Measurements from ENCODE around the gene GUCY2C.

GUCY2C gene

GRCh38 chr12:14635776-14636175 lies 60.6 kb downstream of the GUCY2C start:
- Histone ChIP-seq H3K79me2 (ENCODE audit: control insufficient read depth, insufficient read depth, low read length) (no peaks in the 10 kb centered on the region), H2BK15ac (replicated peaks; ENCODE audit: low read depth) (no peak overlapping the region), H3K23ac (ENCODE audit: low read length) (no peak overlapping the region), H3K4ac (ENCODE audit: low read depth, low read length) (no peak overlapping the region), H3K79me1 (ENCODE audit: low read length) (no peaks in the 10 kb centered on the region), H4K8ac (ENCODE audit: low read depth, low read length) (no peak overlapping the region), H2BK120ac (ENCODE audit: low read depth, low read length) (no peak overlapping the region), H2BK5ac (ENCODE audit: low read length) (no peak overlapping the region), H4K5ac (ENCODE audit: low read length) (no peak overlapping the region), H3K4me1 (ENCODE audit: control insufficient read depth, low read depth, low read length) (no peaks in the 10 kb centered on the region), H3K9ac (ENCODE audit: low read length) (no peak overlapping the region), H3K27me3 (ENCODE audit: insufficient read depth, low read length, poor library complexity) (no peaks in the 10 kb centered on the region), H3K18ac (ENCODE audit: low read length) (no peak overlapping the region), H3K36me3 (ENCODE audit: control insufficient read depth, insufficient read depth, low read length) (no peaks in the 10 kb centered on the region), H3K4me2 (ENCODE audit: low read length) (no peak overlapping the region), H3K56ac (ENCODE audit: low read length) (no peak overlapping the region), H3K27ac (ENCODE audit: low read depth, low read length) (no peak overlapping the region), H2AK5ac (ENCODE audit: low read length) (no peak overlapping the region), H3K4me3 (ENCODE audit: low read length) (no peak overlapping the region)
- no peak for DNase-seq

DNA sequence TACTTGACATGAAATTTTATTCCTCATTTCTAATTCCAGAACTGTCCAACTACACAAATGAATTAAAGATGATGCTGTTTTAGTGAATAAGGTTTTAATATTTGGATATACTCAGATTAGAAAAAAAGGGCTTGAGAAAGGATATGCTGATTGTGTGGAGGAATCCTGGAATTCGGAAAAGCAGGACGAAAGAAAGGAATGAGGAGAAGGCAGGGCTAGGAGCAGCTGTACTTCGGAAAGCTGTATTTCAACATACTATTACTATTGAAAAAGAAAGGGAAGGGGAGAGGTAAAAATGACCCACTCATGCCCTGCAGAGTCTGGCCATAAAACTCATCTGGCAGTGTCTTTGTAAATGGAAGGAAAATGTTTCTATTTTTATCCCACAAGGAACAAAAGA lies 65.6 kb downstream of the GUCY2C start:
- Histone ChIP-seq H2BK15ac (replicated peaks; ENCODE audit: low read depth) (no peak overlapping the region), H3K4me3 (ENCODE audit: low read length) (no peak overlapping the region), H3K27ac (ENCODE audit: low read depth, low read length) (no peak overlapping the region), H3K18ac (ENCODE audit: low read length) (no peak overlapping the region), H2AK5ac (ENCODE audit: low read length) (no peak overlapping the region), H3K4me2 (ENCODE audit: low read length) (no peak overlapping the region), H3K56ac (ENCODE audit: low read length) (no peak overlapping the region), H3K27me3 (ENCODE audit: insufficient read depth, low read length, poor library complexity) (no peaks in the 10 kb centered on the region), H3K79me2 (ENCODE audit: control insufficient read depth, insufficient read depth, low read length) (no peaks in the 10 kb centered on the region), H3K23ac (ENCODE audit: low read length) (no peak overlapping the region), H3K4ac (ENCODE audit: low read depth, low read length) (no peak overlapping the region), H2BK120ac (ENCODE audit: low read depth, low read length) (no peak overlapping the region), H2BK5ac (ENCODE audit: low read length) (no peak overlapping the region), H4K8ac (ENCODE audit: low read depth, low read length) (no peak overlapping the region), H3K36me3 (ENCODE audit: control insufficient read depth, insufficient read depth, low read length) (no peaks in the 10 kb centered on the region), H3K79me1 (ENCODE audit: low read length) (no peaks in the 10 kb centered on the region), H3K9ac (ENCODE audit: low read length) (no peak overlapping the region), H3K4me1 (ENCODE audit: control insufficient read depth, low read depth, low read length) (no peaks in the 10 kb centered on the region), H4K5ac (ENCODE audit: low read length) (no peak overlapping the region)
- no CpG with 5 or more reads among the region's 3 CpGs for WGBS (ENCODE audit: extremely low coverage, insufficient coverage, low lambda C conversion rate)
- peak; percentile 31 for DNase-seq

GRCh38 chr12:14629832-14630710 lies 66.3 kb downstream of the GUCY2C start:
- Histone ChIP-seq H4K8ac (ENCODE audit: low read depth, low read length) (no peak overlapping the region), H3K36me3 (ENCODE audit: control insufficient read depth, insufficient read depth, low read length) (no peaks in the 10 kb centered on the region), H3K4ac (ENCODE audit: low read depth, low read length) (no peak overlapping the region), H3K79me2 (ENCODE audit: control insufficient read depth, insufficient read depth, low read length) (no peaks in the 10 kb centered on the region), H4K5ac (ENCODE audit: low read length) (no peak overlapping the region), H3K56ac (ENCODE audit: low read length) (no peak overlapping the region), H3K79me1 (ENCODE audit: low read length) (no peaks in the 10 kb centered on the region), H3K18ac (ENCODE audit: low read length) (no peak overlapping the region), H3K27me3 (ENCODE audit: insufficient read depth, low read length, poor library complexity) (no peaks in the 10 kb centered on the region), H3K4me1 (ENCODE audit: control insufficient read depth, low read depth, low read length) (no peaks in the 10 kb centered on the region), H3K9ac (ENCODE audit: low read length) (no peak overlapping the region), H3K4me3 (ENCODE audit: low read length) (no peak overlapping the region), H2BK15ac (replicated peaks; ENCODE audit: low read depth) (no peak overlapping the region), H3K23ac (ENCODE audit: low read length) (no peak overlapping the region), H2AK5ac (ENCODE audit: low read length) (no peak overlapping the region), H2BK120ac (ENCODE audit: low read depth, low read length) (no peak overlapping the region), H3K4me2 (ENCODE audit: low read length) (no peak overlapping the region), H3K27ac (ENCODE audit: low read depth, low read length) (no peak overlapping the region), H2BK5ac (ENCODE audit: low read length) (no peak overlapping the region)
- WGBS (ENCODE audit: extremely low coverage, insufficient coverage, low lambda C conversion rate) = no CpG with 5 or more reads among the region's 8 CpGs
- peak; percentile 88 for DNase-seq

DNA sequence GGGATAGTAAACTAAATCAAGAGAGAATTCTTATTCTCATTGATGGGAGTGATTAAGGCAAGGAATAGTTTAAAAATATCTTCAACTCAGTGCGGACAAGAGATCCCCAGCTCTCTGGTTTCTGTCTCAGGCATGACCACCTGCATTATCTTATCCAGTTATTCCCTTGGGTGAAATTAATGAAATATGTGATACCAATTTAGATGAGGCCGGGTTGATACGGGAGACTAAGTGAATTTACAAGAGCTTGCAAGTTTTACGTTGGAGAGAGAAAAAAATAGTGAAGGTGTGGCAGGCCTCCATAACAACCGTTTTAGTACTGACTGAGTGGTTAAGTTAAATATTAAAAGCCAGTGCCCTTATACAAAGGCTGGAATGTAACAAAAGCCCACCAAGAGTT lies 67.6 kb downstream of the GUCY2C start:
- Histone ChIP-seq H3K4ac (ENCODE audit: low read depth, low read length) (no peak overlapping the region), H3K4me2 (ENCODE audit: low read length) (no peak overlapping the region), H3K4me1 (ENCODE audit: control insufficient read depth, low read depth, low read length) (no peaks in the 10 kb centered on the region), H3K4me3 (ENCODE audit: low read length) (no peak overlapping the region), H3K18ac (ENCODE audit: low read length) (no peak overlapping the region), H3K79me1 (ENCODE audit: low read length) (no peaks in the 10 kb centered on the region), H2BK120ac (ENCODE audit: low read depth, low read length) (no peak overlapping the region), H3K56ac (ENCODE audit: low read length) (no peak overlapping the region), H2BK15ac (replicated peaks; ENCODE audit: low read depth) (no peak overlapping the region), H3K27me3 (ENCODE audit: insufficient read depth, low read length, poor library complexity) (no peaks in the 10 kb centered on the region), H3K9ac (ENCODE audit: low read length) (no peak overlapping the region), H4K8ac (ENCODE audit: low read depth, low read length) (no peak overlapping the region), H3K27ac (ENCODE audit: low read depth, low read length) (no peak overlapping the region), H2AK5ac (ENCODE audit: low read length) (no peak overlapping the region), H2BK5ac (ENCODE audit: low read length) (no peak overlapping the region), H3K79me2 (ENCODE audit: control insufficient read depth, insufficient read depth, low read length) (no peaks in the 10 kb centered on the region), H3K23ac (ENCODE audit: low read length) (no peak overlapping the region), H3K36me3 (ENCODE audit: control insufficient read depth, insufficient read depth, low read length) (no peaks in the 10 kb centered on the region), H4K5ac (ENCODE audit: low read length) (no peak overlapping the region)
- DNase-seq = no peak
- no CpG with 5 or more reads among the region's 5 CpGs for WGBS (ENCODE audit: extremely low coverage, insufficient coverage, low lambda C conversion rate)

DNA sequence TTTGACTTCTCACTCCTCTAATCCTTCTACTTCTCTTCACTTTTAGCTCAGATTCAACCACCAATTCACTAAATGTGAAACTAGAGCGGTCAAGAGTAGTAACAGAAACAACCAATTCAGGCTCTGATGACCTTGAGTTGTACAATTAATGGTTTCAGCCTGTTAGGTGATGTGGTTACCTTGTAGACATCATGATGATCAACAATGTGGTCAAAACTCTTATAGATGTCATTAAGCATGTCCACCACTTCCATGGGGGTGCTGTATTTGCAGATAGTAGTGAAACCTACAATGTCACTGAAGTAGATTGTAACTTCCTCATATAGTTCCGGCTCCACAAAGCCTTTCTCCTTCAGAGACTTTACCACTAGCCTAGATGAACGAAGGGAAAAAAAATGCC lies 74.6 kb downstream of the GUCY2C start:
- no peak overlapping the region for H2BK5ac ChIP-seq (ENCODE audit: low read length)
- H3K56ac ChIP-seq (ENCODE audit: low read length) = no peak overlapping the region
- no peaks in the 10 kb centered on the region for H3K4me1 ChIP-seq (ENCODE audit: control insufficient read depth, low read depth, low read length)
- H2BK15ac ChIP-seq (replicated peaks; ENCODE audit: low read depth) = no peak overlapping the region
- H3K27ac ChIP-seq (ENCODE audit: low read depth, low read length) = no peak overlapping the region
- no peak overlapping the region for H3K9ac ChIP-seq (ENCODE audit: low read length)
- no peaks in the 10 kb centered on the region for H3K79me1 ChIP-seq (ENCODE audit: low read length)
- no peaks in the 10 kb centered on the region for H3K79me2 ChIP-seq (ENCODE audit: control insufficient read depth, insufficient read depth, low read length)
- no peak for DNase-seq
- H2AK5ac ChIP-seq (ENCODE audit: low read length) = no peak overlapping the region
- H3K27me3 ChIP-seq (ENCODE audit: insufficient read depth, low read length, poor library complexity) = no peaks in the 10 kb centered on the region
- no peak overlapping the region for H4K5ac ChIP-seq (ENCODE audit: low read length)
- no peak overlapping the region for H3K4me3 ChIP-seq (ENCODE audit: low read length)
- H3K4me2 ChIP-seq (ENCODE audit: low read length) = no peak overlapping the region
- H4K8ac ChIP-seq (ENCODE audit: low read depth, low read length) = no peak overlapping the region
- H3K36me3 ChIP-seq (ENCODE audit: control insufficient read depth, insufficient read depth, low read length) = no peaks in the 10 kb centered on the region
- H2BK120ac ChIP-seq (ENCODE audit: low read depth, low read length) = no peak overlapping the region
- no CpG with 5 or more reads among the region's 3 CpGs for WGBS (ENCODE audit: extremely low coverage, insufficient coverage, low lambda C conversion rate)
- H3K4ac ChIP-seq (ENCODE audit: low read depth, low read length) = no peak overlapping the region
- H3K18ac ChIP-seq (ENCODE audit: low read length) = no peak overlapping the region
- H3K23ac ChIP-seq (ENCODE audit: low read length) = no peak overlapping the region
